ENCODE data around the gene KLF15.
"Not testable (repeated sequence)": the region's sequence is repeated elsewhere in the genome, so short reads cannot be mapped to it uniquely, and the experiment has no call there.

KLF15 gene

GRCh38 chr3:126345641-126346460, 11.4 kb downstream of the KLF15 start:
- peak; percentile 37 for DNase-seq

- peak; percentile 19 for DNase-seq
Observed at GRCh38 chr3:126345231-126345630, 12.0 kb downstream of the KLF15 start.

- peak; percentile 37 for DNase-seq
Observed at GRCh38 chr3:126344380-126345041, 12.7 kb downstream of the KLF15 start.

GRCh38 chr3:126343649-126344035, 13.6 kb downstream of the KLF15 start:
- no peak for DNase-seq

- peak; percentile 47 for DNase-seq
Observed at GRCh38 chr3:126342991-126343648, 14.1 kb downstream of the KLF15 start.

GRCh38 chr3:126342211-126342610, 15.0 kb downstream of the KLF15 start:
- peak; percentile 30 for DNase-seq

DNA sequence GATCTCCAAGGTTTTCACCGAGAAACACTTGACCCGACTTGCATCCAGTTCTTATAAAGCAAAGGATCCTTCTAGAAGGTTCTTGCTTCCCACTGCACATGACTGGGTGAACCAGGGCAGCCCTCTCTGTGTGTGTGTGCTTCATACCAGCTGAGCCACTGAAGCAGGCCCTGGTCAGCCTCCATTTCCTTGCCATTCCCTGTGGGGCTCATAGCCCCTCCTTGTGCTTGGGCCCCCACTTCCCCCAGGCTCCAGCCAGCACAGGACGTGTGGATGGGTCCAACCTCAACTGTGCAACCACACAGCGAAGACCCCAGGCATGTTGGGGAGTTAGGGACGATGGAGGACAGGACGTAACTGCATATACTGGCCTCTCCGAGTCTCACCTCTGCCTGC, 15.5 kb downstream of the KLF15 start:
- peak; percentile 28 for DNase-seq

GRCh38 chr3:126340943-126341754, 16.1 kb downstream of the KLF15 start:
- DNase-seq: peak; percentile 41

- DNase-seq: peak; percentile 17
Observed at GRCh38 chr3:126340596-126340942, 16.6 kb downstream of the KLF15 start.

DNA sequence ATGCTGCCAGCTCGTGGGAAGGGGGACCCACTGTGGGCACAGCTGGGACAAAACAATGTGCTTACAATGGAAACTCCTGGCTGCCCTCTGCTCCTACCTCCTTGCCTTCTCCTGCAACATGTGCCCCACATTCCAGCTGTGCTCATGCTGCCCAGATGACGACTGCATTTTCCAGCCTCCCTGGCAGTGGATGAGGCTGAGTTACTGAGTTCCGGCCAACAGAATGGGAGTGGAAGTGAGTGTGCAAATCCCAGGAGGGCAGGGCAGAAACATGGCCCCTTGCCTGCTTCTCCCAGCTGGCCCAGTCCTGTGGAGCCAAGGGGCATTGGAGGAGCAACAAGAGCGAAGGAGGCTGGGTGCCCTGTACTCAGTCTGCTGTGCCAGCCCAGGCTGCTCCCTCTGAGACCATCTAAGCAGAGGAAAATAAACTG, 17.1 kb downstream of the KLF15 start:
- no peak for DNase-seq

DNA sequence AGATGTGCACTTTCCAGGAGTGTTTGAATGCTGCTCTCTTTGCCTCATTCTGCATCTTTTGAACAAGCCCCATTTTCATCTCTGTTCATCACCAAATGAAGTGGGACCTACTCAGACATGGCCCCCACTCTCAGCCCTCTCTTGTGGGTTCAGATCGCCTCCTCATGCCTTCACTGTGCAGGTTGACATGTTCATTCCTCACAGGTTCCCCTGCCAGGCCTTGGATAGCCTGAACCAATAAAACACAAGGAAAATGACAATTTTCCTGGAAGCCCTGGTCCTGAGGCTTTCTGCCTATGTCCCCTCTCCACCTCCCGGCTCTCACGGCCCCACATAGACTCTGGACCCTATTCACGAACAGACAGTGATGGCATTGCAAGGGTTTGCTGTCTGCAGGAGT, 17.7 kb downstream of the KLF15 start:
- peak; percentile 24 for DNase-seq

GRCh38 chr3:126338790-126339288, 18.4 kb downstream of the KLF15 start:
- DNase-seq: peak; percentile 35

GRCh38 chr3:126337980-126338651, 19.1 kb downstream of the KLF15 start:
- peak; percentile 19 for DNase-seq

DNA sequence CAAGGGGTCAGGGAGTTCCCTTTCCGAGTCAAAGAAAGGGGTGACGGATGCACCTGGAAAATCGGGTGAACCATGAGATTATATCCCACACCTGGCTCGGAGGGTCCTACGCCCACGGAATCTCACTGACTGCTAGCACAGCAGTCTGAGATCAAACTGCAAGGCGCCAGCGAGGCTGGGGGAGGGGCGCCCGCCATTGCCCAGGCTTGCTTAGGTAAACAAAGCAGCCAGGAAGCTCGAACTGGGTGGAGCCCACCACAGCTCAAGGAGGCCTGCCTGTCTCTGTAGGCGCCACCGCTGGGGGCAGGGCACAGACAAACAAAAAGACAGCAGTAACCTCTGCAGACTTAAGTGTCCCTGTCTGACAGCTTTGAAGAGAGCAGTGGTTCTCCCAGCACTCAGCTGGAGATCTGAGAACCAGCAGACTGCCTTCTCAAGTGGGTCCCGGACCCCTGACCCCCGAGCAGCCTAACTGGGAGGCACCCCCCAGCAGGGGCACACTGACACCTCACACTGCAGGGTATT, 25.3 kb downstream of the KLF15 start:
- DNase-seq: not testable (repeated sequence)

DNA sequence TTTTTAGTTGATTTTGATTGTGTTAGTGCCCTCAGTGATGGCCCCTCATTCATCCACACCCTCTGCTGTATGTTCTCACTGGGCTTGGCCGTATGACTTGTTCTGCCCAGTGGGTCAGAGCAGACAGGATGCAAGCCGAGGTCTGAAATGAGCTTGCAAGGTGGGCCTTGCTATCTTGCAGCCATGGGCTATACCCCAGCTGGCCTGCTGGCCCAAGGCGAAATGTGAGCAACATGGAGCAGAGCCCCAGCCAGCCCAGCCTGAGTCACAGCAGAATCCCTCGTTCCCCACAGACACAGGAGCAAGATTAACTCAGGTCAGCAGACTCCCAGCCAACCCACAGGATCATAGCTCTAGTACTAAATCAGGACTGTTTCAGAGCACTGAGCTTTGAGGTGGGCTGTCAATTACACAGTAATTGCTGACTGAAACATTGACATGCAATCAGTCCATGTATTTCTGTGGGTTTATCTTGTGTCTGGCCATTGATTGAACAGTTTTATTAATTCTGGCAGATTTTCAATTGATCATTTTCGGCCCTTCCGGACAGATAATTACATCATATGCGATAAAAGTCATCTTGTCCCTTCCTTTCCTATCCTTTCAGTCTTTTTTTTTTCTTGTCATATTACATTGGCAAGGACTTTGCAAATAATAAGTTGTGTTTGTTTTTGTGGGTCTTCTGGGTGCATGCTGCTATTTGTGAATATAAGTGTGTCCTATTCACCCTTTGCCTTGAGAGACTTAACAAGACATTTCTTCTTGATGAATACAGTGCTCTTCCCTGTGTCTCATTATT, 27.1 kb downstream of the KLF15 start:
- no peak for DNase-seq

DNA sequence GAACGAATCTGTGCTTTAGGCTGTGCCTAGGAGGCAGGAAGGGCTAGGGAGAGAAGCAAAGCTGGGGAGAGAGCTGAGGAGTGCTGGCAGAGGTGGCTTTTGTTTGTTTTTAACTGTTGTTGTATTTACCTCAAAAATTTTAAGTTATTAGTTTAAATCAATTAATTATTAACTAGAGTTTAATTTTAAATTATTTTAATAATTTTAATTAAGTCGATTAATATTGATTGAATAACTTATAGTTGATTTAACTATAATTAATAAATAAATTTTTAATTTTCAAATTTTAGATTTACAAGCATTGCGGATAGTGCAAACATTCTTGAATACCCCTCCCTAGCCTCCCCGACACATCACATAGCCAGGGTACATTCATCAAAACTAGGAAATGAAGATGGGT, 30.6 kb downstream of the KLF15 start:
- DNase-seq: no peak

DNA sequence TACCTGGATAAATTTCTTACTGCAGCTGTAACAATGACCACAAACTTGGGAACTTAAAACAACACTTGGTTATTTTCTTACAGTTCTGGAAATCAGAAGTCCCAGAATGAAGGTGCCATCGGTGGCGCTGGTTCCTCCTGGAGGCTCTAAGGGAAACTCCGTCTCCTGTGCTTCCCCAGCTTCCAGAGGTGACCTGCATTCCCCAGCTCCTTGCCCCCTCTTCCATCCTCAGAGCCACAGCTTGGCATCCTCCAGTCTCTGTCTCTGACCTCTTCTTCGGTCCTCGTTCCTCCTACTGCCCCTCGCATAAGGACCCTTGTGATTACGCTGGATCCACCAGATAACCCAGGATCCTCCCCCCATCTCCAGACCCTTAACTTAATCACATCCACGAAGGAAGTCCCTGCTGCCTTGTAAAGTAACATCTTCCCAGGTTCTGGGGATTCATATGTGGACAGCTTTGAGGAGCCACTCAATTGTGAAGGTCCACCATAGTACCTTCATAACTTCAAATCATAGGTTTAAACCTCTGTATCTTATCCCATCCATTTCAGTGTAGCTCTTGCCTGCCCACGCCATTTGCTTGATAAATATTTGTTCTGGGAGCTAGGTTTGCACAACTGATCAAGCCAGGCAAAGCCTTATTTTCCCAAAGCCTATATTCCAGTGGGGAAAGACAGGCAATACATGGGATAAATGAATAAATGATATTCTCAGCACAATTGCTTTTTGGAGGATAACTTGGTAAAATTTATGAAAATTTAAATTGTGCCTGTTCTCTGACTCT, 34.8 kb downstream of the KLF15 start:
- no peak for DNase-seq

GRCh38 chr3:126321490-126321889, 35.7 kb downstream of the KLF15 start:
- peak; percentile 35 for DNase-seq

DNA sequence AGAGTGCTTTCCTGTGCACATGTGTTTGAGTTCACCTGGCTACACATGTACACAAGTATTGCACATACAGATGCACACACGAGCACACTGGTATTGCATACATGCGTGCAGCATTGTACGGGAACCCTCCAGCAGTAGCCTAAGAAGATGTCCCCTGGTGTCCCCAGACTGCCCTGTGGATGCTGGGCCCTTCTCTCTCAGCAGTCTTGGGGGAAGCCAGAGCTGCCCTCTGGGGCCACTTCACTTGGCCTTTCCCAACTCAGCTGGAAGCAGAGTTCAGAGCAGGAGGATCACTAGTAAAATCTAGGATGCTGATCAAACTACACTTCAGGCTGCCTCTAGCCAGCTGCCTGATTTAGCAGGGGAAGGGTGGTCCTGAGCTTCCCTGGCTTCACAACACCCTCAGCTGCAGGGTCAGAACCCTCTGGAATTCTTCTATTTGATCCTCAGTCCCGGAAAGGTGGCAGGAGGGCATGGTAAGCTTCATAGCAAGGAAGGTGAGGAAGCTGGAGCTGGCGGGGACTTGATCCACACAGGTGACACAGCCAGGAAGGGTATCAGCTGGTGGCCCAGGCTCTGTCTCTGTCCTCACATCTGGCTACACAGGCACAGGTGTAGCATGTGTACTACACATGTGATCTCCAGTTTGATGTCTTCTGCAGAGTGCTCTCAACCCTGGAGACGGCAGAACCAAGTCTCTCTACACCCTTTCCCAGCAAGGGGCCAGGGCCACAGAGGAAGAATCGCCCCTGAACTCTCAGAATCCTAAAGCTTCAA, 36.5 kb downstream of the KLF15 start:
- DNase-seq: peak; percentile 38

All from activated CD8-positive, alpha-beta memory T cell treated with anti-CD3 and anti-CD28 coated beads for 24 hours (primary cell).